ENCODE results near the gene SLC2A10.

The SLC2A10 gene

DNA sequence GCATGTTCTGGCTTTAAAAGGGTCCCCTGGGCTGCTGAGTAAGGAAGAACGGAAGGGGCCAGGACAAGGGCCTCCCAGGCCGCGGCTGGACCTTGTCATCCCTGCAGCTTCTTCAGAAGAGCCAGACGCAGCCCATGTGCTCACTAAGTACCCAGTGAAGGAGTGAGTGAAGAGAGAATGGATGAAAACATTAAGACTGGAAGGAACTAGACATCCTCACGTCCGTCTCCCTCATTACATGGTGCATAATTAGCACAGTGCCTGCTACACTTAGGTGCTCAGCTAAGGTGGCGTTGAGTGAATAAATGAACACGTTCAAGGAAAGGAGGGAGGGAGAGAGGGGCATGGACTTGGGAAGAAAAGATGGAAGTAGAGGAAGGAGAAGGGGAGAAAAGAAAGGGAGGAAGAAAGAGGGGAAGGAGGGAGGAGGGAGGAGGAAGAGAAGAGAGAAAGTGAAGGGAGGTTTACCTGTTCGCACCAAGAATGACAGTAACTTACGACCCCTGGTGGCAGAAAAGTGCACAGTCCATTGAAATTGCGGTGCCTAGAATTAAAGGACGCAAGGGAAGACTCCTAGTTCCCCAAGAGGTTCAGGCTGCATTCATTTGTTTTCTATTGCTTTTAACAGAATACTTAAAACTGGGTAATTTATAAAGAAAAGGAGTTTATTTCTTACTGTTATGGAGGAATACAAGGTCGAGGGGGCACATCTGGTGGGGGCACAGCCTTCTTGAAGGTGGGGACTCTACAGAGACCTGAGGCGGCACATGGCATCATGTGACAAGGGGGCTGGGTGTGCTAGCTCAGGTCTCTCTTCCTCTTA lies 28.2 kb upstream of the SLC2A10 start:
- TF ChIP-seq ZNF384 (IDR thresholded peaks at IDR 0.05) (no peak), PKNOX1 (IDR thresholded peaks at IDR 0.05) (no peak), ARNT (IDR thresholded peaks at IDR 0.05) (no peak), FOXA1 (IDR thresholded peaks at IDR 0.05) (no peak), L3MBTL2 (conservative IDR thresholded peaks at IDR 0.05) (no peak)
- peak; percentile 49 for DNase-seq (ENCODE audit: extremely low spot score)
- ChIA-PET CTCF (interaction anchor here (0.6 to 1.5 kb wide), 4 partner anchors 32 to 294 kb away, joined by 3 to 5 read pairs (median 4); no protein-coding TSS in a partner anchor), POLR2A (no interaction called here)

DNA sequence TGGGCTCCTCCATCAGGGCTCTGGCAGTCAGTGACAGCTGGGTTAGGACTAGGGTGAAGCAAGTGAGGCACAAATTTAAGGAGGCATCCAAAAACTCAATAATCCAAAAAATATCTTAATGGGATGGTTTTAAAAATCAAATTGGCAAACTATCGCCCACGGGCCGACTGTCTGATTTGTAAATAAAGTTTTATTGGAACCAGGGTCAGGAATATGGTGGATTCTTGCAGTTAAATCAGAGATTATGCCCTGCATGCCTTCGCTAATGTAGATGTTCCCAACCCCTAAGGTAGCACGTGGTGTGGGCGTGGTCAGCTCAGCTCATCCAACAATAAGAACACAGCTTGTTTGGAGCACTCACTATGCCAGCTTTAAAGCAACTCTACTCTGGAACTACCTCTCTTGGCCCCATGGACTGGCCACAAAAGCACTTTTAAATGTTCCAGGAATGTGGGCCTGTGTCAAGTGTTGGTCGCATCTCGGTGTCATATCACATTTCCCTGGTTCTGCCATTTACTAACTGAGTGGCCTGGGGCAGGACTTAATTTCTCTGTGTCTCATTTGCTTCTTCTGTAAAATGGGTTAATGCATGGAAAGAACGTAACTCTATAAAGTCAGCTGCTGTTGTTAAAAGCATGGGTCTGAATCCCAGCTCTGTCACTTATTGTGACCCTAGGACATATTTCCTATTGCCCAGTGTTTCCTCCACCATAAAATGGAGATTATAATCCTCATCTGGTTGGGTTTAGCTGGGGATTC lies 27.2 kb upstream of the SLC2A10 start:
- no peak for TF ChIP-seq NFRKB (IDR thresholded peaks at IDR 0.05)
- TF ChIP-seq ELF4 (IDR thresholded peaks at IDR 0.05): no peak
- no peak for TF ChIP-seq ZNF384 (IDR thresholded peaks at IDR 0.05)
- no peak for TF ChIP-seq FOXM1 (IDR thresholded peaks at IDR 0.05; ENCODE audit: borderline replicate concordance)
- TF ChIP-seq SP1 (IDR thresholded peaks at IDR 0.05): no peak
- no peak for TF ChIP-seq L3MBTL2 (conservative IDR thresholded peaks at IDR 0.05)
- no peak for TF ChIP-seq SUZ12 (IDR thresholded peaks at IDR 0.05)
- TF ChIP-seq HDGF (IDR thresholded peaks at IDR 0.05; ENCODE audit: borderline replicate concordance): no peak
- no peak for TF ChIP-seq FOXA1 (IDR thresholded peaks at IDR 0.05)
- TF ChIP-seq FOXK2 (IDR thresholded peaks at IDR 0.05): no peak
- TF ChIP-seq BHLHE40 (IDR thresholded peaks at IDR 0.05; ENCODE audit: borderline replicate concordance): no peak
- TF ChIP-seq LEF1 (IDR thresholded peaks at IDR 0.05; ENCODE audit: borderline replicate concordance): no peak
- no peak for TF ChIP-seq PKNOX1 (IDR thresholded peaks at IDR 0.05)
- TF ChIP-seq ARNT (IDR thresholded peaks at IDR 0.05): no peak
- TF ChIP-seq TARDBP (IDR thresholded peaks at IDR 0.05): no peak
- TF ChIP-seq CTBP1 (IDR thresholded peaks at IDR 0.05; ENCODE audit: borderline replicate concordance): no peak

GRCh38 chr20:46683011-46683667 lies 26.3 kb upstream of the SLC2A10 start:
- TF ChIP-seq CTBP1 (IDR thresholded peaks at IDR 0.05; ENCODE audit: borderline replicate concordance) (no peak), ZNF384 (IDR thresholded peaks at IDR 0.05) (no peak), ARNT (IDR thresholded peaks at IDR 0.05) (no peak), SUZ12 (IDR thresholded peaks at IDR 0.05) (no peak), HDGF (IDR thresholded peaks at IDR 0.05; ENCODE audit: borderline replicate concordance) (no peak), PKNOX1 (IDR thresholded peaks at IDR 0.05) (no peak), FOXM1 (IDR thresholded peaks at IDR 0.05; ENCODE audit: borderline replicate concordance) (no peak), BHLHE40 (IDR thresholded peaks at IDR 0.05; ENCODE audit: borderline replicate concordance) (no peak), FOXK2 (IDR thresholded peaks at IDR 0.05) (no peak)
- CTCF ChIA-PET: interaction anchor here (0.6 to 1.2 kb wide), 4 partner anchors 21 to 393 kb away, joined by 3 to 5 read pairs (median 3); no protein-coding TSS in a partner anchor
- POLR2A ChIA-PET: no interaction called here
- no peak for DNase-seq (ENCODE audit: extremely low spot score)

More for the DNA sequence above, 27.2 kb upstream of the SLC2A10 start:
- ChIA-PET POLR2A (no interaction called here), CTCF (interaction anchor here (0.6 to 1.2 kb wide), 4 partner anchors 22 to 392 kb away, joined by 3 to 5 read pairs (median 3); no protein-coding TSS in a partner anchor)
- DNase-seq (ENCODE audit: extremely low spot score): no peak

GRCh38 chr20:46683668-46683938 lies 25.8 kb upstream of the SLC2A10 start:
- ChIA-PET POLR2A (no interaction called here), CTCF (no interaction called here)
- DNase-seq (ENCODE audit: extremely low spot score): no peak
- no peak for TF ChIP-seq SP1 (IDR thresholded peaks at IDR 0.05)
- no peak for TF ChIP-seq PKNOX1 (IDR thresholded peaks at IDR 0.05)
- TF ChIP-seq ELF4 (IDR thresholded peaks at IDR 0.05): no peak
- TF ChIP-seq FOXM1 (IDR thresholded peaks at IDR 0.05; ENCODE audit: borderline replicate concordance): no peak
- no peak for TF ChIP-seq TARDBP (IDR thresholded peaks at IDR 0.05)
- no peak for TF ChIP-seq HDGF (IDR thresholded peaks at IDR 0.05; ENCODE audit: borderline replicate concordance)
- TF ChIP-seq L3MBTL2 (conservative IDR thresholded peaks at IDR 0.05): no peak
- TF ChIP-seq BHLHE40 (IDR thresholded peaks at IDR 0.05; ENCODE audit: borderline replicate concordance): no peak
- TF ChIP-seq FOXA1 (IDR thresholded peaks at IDR 0.05): no peak
- TF ChIP-seq SUZ12 (IDR thresholded peaks at IDR 0.05): no peak
- no peak for TF ChIP-seq LEF1 (IDR thresholded peaks at IDR 0.05; ENCODE audit: borderline replicate concordance)
- TF ChIP-seq FOXK2 (IDR thresholded peaks at IDR 0.05): no peak
- no peak for TF ChIP-seq ZNF384 (IDR thresholded peaks at IDR 0.05)
- no peak for TF ChIP-seq NFRKB (IDR thresholded peaks at IDR 0.05)
- TF ChIP-seq ARNT (IDR thresholded peaks at IDR 0.05): no peak

Data from HEK293T (cell line).